NT2/D1 (cell line): ENCODE measurements around the gene RAX2.

Experiments used
- DNase-seq: peaks from one replicate; pipeline ENCODE4 v3.0.0-alpha.2; 2011; ENCODE audit warnings: low read depth, low spot score
- H3K27me3 ChIP-seq: 2 replicates; pipeline ENCODE4 v1.6.0; 2011; ENCODE audit warnings: mild to moderate bottlenecking; ENCODE audit not compliant: insufficient read length, insufficient read depth
- H3K36me3 ChIP-seq: 2 replicates; pipeline ENCODE4 v1.6.1; 2011; ENCODE audit warnings: mild to moderate bottlenecking, low read length, mixed read lengths; ENCODE audit not compliant: insufficient read depth, insufficient read length
- H3K4me1 ChIP-seq: 2 replicates; pipeline ENCODE4 v1.5.1; 2011; ENCODE audit not compliant: insufficient read depth, insufficient read length
- H3K4me3 ChIP-seq: 2 replicates; pipeline ENCODE4 v1.5.1; 2011; ENCODE audit warnings: low read depth; ENCODE audit not compliant: insufficient read length
- H3K9ac ChIP-seq: 2 replicates; pipeline ENCODE4 v1.6.0; 2011; ENCODE audit warnings: low read depth; ENCODE audit not compliant: insufficient read length
- H3K9me3 ChIP-seq: 2 replicates; pipeline ENCODE4 v1.5.1; 2011; ENCODE audit warnings: mild to moderate bottlenecking, low read length; ENCODE audit not compliant: insufficient read depth
- SUZ12 ChIP-seq: IDR thresholded peaks from 2 replicates; pipeline ENCODE4 v1.6.1; 2011; ENCODE audit not compliant: insufficient read length, insufficient read depth; ENCODE audit errors: extremely low read depth
- YY1 ChIP-seq: IDR thresholded peaks from 2 replicates; pipeline ENCODE4 v1.6.1; 2011; ENCODE audit not compliant: insufficient read length, insufficient read depth
- ZNF274 ChIP-seq: IDR thresholded peaks from 2 replicates; pipeline ENCODE4 v1.6.1; 2011; ENCODE audit warnings: mild to moderate bottlenecking, low read depth, low read length

Gene RAX2

DNA sequence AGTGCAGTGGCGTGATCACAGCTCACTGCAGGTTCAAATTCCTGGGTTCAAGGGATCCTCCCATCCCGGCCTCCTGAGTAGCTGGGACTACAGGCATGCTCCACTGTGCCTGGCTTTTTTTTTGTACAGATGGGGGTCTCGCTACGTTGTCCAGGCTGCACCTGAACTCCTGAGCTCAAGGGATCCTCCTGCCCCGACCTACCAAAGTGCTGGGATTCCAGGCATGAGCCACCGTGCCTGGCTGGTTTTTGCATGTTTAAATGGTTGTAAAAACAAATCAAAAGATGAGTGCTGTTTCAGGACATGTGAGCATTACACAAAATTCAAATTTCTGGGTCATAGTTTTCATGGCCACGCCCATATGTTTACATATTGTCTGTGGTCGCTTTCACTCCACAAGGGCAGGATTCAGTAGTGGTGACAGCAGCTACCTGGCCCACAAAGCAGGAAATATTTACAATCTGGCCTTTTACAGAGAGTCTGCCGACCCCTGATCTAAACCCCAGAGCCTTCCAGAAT, 8.8 kb upstream of the RAX2 start:
- DNase-seq: no peak
- H3K4me3 ChIP-seq: no peak overlapping the region
- H3K9ac ChIP-seq: no peak overlapping the region
- peaks cover 6% of the 10 kb centered on the region for H3K27me3 ChIP-seq
- H3K36me3 ChIP-seq: no peaks in the 10 kb centered on the region
- peaks cover 9% of the 10 kb centered on the region for H3K4me1 ChIP-seq
- H3K9me3 ChIP-seq: no peaks in the 10 kb centered on the region
- TF ChIP-seq YY1 (no peak), ZNF274 (no peak), SUZ12 (no peak)

DNA sequence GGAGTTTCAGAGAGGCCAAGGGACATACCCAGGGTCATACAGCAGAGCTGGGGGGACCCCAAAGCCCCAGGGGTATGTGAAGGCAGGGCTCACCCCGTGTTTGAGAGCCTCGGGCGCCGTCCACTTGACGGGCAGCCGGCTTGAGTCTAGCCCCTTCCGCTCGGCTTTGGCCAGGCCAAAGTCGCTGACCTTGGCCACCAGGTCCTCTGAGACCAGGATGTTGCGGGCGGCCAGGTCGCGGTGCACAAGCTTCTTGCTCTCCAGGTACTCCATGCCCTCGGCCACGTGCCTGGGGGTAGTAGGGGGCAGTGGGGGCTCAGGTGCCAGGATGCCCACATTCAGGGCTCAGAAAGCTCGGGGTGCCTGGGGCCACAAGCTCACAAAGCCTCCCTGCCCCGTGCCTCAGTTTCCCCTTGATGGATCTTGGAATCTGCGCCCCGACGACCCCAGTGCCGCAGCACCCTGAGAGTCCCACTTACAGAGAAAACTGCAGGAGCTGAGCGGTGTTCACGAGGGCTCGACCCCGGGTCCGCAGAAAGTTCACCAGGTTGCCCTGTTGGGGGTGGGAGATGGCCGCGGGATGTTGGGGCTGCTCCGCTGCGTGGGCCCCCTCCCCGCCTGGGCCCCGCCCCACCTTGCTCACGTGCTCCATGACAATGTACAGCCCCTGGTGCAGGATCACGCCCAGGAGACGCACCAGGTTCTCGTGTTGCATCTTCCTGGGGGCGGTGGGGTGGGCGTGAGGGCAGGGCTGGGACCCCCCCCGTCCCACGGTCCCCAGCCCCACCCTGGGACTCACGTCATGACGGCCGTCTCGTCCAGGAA, 7.1 kb upstream of the RAX2 start:
- TF ChIP-seq YY1: no peak
- no peak for TF ChIP-seq ZNF274
- no peak for TF ChIP-seq SUZ12
- Histone ChIP-seq H3K36me3 (no peaks in the 10 kb centered on the region), H3K9ac (no peak overlapping the region), H3K4me1 (peaks cover 5% of the 10 kb centered on the region), H3K4me3 (no peak overlapping the region), H3K27me3 (no peaks in the 10 kb centered on the region), H3K9me3 (no peaks in the 10 kb centered on the region)
- DNase-seq: no peak

DNA sequence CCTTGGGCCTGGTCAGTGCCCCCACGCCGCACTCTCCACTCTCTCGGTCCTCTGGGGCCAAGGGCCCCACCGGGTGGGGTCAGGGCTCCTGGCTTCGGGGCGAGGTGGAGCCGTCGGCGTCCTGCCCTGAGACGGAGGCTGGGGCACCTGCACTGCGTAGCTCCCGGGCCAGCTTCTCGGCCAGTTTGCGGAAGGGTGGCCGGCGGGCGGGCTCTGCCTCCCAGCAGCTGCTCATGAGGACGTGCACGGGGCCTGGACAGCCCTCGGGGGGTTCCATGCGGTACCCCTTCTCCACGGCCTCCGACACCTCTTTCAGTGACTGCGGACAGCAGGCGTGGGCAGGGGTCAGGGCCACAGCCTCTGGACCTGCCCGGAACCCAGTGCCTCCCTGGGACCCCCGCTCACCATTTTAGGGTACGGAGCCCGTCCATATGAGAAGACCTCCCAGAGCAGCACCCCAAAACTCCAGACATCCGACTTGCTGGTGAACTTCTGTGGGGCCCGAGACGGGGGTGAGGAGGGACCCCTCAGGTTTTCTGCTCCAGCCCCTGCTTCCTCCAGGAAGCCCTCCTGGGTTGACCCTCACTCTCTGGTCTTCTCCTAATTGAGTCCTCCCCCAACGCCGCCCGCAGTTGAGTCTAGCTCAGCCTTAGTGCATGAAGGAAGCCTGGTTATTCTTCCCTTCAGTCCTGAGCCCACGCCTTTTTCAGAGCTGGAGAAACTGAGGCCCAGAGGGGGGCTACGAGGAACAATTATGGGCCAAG, 6.3 kb upstream of the RAX2 start:
- Histone ChIP-seq H3K9me3 (no peaks in the 10 kb centered on the region), H3K4me1 (peaks cover 5% of the 10 kb centered on the region), H3K4me3 (no peak overlapping the region), H3K27me3 (no peaks in the 10 kb centered on the region), H3K36me3 (no peaks in the 10 kb centered on the region), H3K9ac (no peak overlapping the region)
- TF ChIP-seq ZNF274 (no peak), SUZ12 (no peak), YY1 (no peak)
- DNase-seq: no peak

DNA sequence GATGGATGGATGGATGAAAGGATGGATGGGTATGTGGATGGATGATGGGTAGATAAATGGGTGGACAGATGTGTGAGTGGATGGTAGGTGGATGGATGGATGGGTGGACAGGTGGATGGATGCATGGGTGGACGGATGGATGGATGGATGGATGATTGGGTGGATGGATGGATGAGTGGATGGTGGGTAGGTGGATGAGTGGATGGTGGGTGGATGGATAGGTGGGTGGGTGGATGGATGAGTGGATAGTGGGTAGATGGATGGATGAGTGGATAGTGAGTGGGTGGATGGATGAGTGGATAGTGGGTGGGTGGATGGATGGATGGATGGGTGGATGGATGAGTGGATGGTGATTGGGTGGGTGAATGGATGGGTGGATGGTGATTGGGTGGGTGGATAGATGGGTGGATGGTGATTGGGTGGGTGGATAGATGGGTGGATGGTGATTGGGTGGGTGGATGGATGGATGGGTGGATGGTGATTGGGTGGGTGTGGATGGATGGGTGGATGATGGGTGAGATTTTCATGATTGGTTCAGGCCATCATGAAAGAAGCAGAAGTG, 4.5 kb upstream of the RAX2 start:
- TF ChIP-seq YY1 (no peak), ZNF274 (no peak), SUZ12 (no peak)

DNA sequence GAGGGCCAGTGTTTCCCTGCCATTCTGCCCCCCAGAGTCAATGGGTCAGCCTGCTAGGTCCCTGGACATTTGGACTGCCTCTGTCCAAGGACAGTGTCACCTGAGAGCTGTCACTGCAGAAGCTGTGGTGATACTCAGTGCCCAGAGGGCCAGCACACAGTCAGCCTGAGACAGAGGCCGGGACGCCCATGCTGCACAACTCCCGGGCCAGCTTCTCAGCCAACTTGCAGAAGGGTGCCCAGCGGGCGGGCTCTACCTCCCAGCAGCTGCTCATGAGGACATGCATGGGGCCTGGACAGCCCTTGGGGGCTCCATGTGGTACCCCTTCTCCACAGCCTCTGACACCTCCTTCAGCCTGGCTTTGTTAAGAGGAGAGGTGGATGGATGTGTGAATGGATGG, 3.8 kb upstream of the RAX2 start:
- TF ChIP-seq ZNF274 (no peak), YY1 (no peak), SUZ12 (no peak)
- DNase-seq: no peak

More for the DNA sequence above, 4.5 kb upstream of the RAX2 start:
- Histone ChIP-seq H3K27me3 (no peaks in the 10 kb centered on the region), H3K9me3 (no peaks in the 10 kb centered on the region), H3K4me3 (no peak overlapping the region), H3K4me1 (peaks cover 15% of the 10 kb centered on the region), H3K9ac (no peak overlapping the region), H3K36me3 (no peaks in the 10 kb centered on the region)
- DNase-seq: no peak

DNA sequence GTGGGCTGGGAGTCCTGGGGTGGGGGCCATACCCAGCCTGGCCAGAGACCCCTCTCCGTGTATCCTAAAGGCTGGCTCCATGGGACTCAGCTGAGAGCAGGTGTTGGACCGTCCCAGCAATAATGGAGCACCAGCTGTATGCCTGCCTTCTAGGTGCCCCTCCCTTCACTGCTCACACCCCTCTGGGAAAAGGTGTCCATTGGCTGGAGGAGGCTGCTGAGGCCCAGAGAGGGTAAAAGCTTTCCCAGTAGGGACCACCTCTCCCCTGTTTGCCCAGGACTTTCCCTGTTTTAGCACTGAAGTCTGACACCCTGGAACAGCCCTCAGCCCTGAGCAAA, 3.3 kb upstream of the RAX2 start:
- TF ChIP-seq YY1: no peak
- Histone ChIP-seq H3K9ac (no peak overlapping the region), H3K27me3 (no peaks in the 10 kb centered on the region), H3K36me3 (no peaks in the 10 kb centered on the region), H3K9me3 (no peaks in the 10 kb centered on the region), H3K4me3 (no peak overlapping the region), H3K4me1 (peaks cover 20% of the 10 kb centered on the region)
- no peak for DNase-seq

More for the DNA sequence above, 3.8 kb upstream of the RAX2 start:
- no peak overlapping the region for H3K9ac ChIP-seq
- H3K9me3 ChIP-seq: no peaks in the 10 kb centered on the region
- no peak overlapping the region for H3K4me3 ChIP-seq
- H3K36me3 ChIP-seq: no peaks in the 10 kb centered on the region
- peaks cover 20% of the 10 kb centered on the region for H3K4me1 ChIP-seq
- no peaks in the 10 kb centered on the region for H3K27me3 ChIP-seq

DNA sequence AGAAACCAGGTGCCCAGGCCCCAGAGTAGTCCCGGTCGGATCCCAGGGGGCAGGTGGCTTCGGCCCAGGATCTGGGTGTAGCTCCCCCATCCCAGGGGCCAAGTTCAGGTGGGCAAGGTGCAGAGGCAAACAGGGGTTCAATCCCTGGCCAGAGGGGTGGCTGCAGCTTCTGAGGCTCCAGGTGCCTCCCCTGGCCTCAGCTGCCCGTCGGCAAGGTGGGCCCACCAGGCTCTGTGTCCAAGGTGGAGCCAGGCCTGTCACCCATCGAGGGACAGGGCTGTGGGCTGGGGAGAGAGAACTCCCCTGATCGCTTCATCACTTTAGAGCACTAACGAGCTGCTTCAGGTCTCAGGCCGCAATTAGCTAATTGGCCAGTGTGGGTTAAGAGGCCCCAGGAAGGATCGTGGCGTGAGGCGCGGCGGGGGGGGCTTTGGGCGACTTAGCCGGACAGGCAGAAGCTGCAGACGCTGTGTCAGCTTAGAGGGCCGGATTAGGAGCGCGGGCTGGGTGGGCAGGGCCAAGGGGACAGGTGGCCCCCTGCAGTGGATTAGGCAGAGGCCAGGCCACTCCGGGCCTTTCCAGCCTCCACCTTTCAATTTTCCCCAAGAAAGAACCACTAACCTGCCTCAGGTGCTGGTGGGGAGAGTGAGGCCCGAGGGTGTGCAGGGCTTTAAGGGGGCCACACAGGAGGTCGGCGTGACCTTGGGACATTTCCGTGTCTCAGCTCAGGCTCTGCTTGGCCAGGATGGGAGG, 2.8 kb upstream of the RAX2 start:
- DNase-seq: no peak
- peaks cover 23% of the 10 kb centered on the region for H3K4me1 ChIP-seq
- H3K9me3 ChIP-seq: no peaks in the 10 kb centered on the region
- no peak overlapping the region for H3K4me3 ChIP-seq
- no peaks in the 10 kb centered on the region for H3K27me3 ChIP-seq
- TF ChIP-seq YY1 (no peak), SUZ12 (no peak), ZNF274 (no peak)
- peaks cover 2% of the 10 kb centered on the region for H3K36me3 ChIP-seq
- no peak overlapping the region for H3K9ac ChIP-seq
